Calu3 (cell line): ENCODE results near the gene CPSF6. TPM values are rescaled to one million over a fixed set of nuclear protein-coding genes. Genes with fewer than 3 reads are reported as not detected.
A peak's percentile ranks its signal among the peaks of the same experiment; 100 is the strongest.

Source experiments
- BruUV-seq: library from RNA; stranded (reverse); fragments of 400-500 nt; replicated peaks from 2 replicates; lab custom pipeline; 2021; lab: Mats Ljungman, UMichigan
- CTCF ChIA-PET: fragments of 300-600 bp; sonication (Branson Sonifier 250); formaldehyde crosslinking; loops from one replicate; lab custom pipeline; 2022; ENCODE audit warnings: antibody characterized with exemption; lab: Charles Lee
- DNase-seq: peaks from one replicate; pipeline ENCODE4 v3.0.0; 2022
- H3K27ac Mint-ChIP-seq: one replicate; pipeline ENCODE4 v1.8.0; 2022; ENCODE audit warnings: mixed read lengths; ENCODE audit not compliant: unreplicated experiment
- H3K27me3 Mint-ChIP-seq: one replicate; pipeline ENCODE4 v1.8.0; 2022; ENCODE audit warnings: mixed read lengths; ENCODE audit not compliant: unreplicated experiment
- H3K36me3 Mint-ChIP-seq: one replicate; pipeline ENCODE4 v1.8.0; 2022; ENCODE audit warnings: mild to moderate bottlenecking, moderate library complexity, mixed read lengths; ENCODE audit not compliant: insufficient read depth, unreplicated experiment
- H3K4me1 Mint-ChIP-seq: one replicate; pipeline ENCODE4 v1.8.0; 2022; ENCODE audit warnings: mild to moderate bottlenecking, low read depth, mixed read lengths; ENCODE audit not compliant: unreplicated experiment
- H3K4me3 Mint-ChIP-seq: one replicate; pipeline ENCODE4 v1.8.0; 2022; ENCODE audit warnings: mild to moderate bottlenecking, low read depth, moderate library complexity, mixed read lengths; ENCODE audit not compliant: unreplicated experiment
- H3K9me3 Mint-ChIP-seq: one replicate; pipeline ENCODE4 v1.8.0; 2022; ENCODE audit warnings: low read depth, mixed read lengths; ENCODE audit not compliant: unreplicated experiment
- intact Hi-C: fragments of 100-400 bp; cut with micrococcal nuclease; formaldehyde crosslinking; loops from one replicate; pipeline ENCODE4 v1.10.0; 2022; ENCODE audit not compliant: unreplicated experiment
- total RNA-seq: library from RNA; stranded (reverse); gene quantifications from 2 replicates; pipeline ENCODE4 v1.2.3, GENCODE V29; 2022
- TF ChIP-seq, protein P1 (sequence below): fragments of 200-600 bp; IDR thresholded peaks from one replicate; pipeline ENCODE4 v1.8.0; 2022; ENCODE audit warnings: antibody characterized with exemption; ENCODE audit not compliant: unreplicated experiment

The CPSF6 gene
- total RNA-seq, 1 experiment from 2014 or later, result 136 TPM

GRCh38 chr12:69274861-69275260 is 35.5 kb downstream of the CPSF6 start:
- no TSS peak for BruUV-seq
- Mint-ChIP-seq H3K9me3 (no peaks in the 10 kb centered on the region), H3K27me3 (no peaks in the 10 kb centered on the region), H3K4me3 (no peak overlapping the region), H3K27ac (no peak overlapping the region), H3K4me1 (no peaks in the 10 kb centered on the region), H3K36me3 (peaks cover 17% of the 10 kb centered on the region)
- no peak for DNase-seq
- intact Hi-C loops, result no loop called here
- CTCF ChIA-PET, result no interaction called here
- TF ChIP-seq, protein P1, sequence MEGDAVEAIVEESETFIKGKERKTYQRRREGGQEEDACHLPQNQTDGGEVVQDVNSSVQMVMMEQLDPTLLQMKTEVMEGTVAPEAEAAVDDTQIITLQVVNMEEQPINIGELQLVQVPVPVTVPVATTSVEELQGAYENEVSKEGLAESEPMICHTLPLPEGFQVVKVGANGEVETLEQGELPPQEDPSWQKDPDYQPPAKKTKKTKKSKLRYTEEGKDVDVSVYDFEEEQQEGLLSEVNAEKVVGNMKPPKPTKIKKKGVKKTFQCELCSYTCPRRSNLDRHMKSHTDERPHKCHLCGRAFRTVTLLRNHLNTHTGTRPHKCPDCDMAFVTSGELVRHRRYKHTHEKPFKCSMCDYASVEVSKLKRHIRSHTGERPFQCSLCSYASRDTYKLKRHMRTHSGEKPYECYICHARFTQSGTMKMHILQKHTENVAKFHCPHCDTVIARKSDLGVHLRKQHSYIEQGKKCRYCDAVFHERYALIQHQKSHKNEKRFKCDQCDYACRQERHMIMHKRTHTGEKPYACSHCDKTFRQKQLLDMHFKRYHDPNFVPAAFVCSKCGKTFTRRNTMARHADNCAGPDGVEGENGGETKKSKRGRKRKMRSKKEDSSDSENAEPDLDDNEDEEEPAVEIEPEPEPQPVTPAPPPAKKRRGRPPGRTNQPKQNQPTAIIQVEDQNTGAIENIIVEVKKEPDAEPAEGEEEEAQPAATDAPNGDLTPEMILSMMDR, result no peak

DNA sequence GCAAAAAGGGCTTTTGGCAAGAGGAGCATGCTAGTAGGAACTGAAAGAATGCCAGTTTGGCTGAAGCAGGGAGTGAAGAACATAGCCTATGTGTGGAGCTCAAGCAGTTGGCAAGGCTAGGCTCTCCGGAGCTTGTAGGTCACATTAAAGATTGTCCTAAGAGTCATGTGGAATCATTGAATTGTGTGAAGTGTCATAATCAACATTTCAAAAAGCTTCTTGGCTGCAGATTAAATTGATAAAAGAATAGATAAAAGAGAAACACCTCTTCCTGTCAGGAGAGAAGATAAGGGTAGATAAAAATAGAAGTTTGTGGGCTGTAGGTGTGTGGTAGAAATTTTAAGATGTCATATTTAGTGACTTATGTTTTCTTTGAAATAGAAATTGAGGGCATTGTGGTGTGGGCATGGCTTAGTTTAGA is 36.1 kb downstream of the CPSF6 start:
- Mint-ChIP-seq H3K9me3 (no peaks in the 10 kb centered on the region), H3K27me3 (no peaks in the 10 kb centered on the region), H3K36me3 (peaks cover 12% of the 10 kb centered on the region), H3K4me1 (no peaks in the 10 kb centered on the region), H3K4me3 (no peak overlapping the region), H3K27ac (no peak overlapping the region)
- no peak for DNase-seq
- intact Hi-C loops, result no loop called here
- CTCF ChIA-PET, result no interaction called here
- BruUV-seq, result no TSS peak
- TF ChIP-seq, protein P1, result no peak

DNA sequence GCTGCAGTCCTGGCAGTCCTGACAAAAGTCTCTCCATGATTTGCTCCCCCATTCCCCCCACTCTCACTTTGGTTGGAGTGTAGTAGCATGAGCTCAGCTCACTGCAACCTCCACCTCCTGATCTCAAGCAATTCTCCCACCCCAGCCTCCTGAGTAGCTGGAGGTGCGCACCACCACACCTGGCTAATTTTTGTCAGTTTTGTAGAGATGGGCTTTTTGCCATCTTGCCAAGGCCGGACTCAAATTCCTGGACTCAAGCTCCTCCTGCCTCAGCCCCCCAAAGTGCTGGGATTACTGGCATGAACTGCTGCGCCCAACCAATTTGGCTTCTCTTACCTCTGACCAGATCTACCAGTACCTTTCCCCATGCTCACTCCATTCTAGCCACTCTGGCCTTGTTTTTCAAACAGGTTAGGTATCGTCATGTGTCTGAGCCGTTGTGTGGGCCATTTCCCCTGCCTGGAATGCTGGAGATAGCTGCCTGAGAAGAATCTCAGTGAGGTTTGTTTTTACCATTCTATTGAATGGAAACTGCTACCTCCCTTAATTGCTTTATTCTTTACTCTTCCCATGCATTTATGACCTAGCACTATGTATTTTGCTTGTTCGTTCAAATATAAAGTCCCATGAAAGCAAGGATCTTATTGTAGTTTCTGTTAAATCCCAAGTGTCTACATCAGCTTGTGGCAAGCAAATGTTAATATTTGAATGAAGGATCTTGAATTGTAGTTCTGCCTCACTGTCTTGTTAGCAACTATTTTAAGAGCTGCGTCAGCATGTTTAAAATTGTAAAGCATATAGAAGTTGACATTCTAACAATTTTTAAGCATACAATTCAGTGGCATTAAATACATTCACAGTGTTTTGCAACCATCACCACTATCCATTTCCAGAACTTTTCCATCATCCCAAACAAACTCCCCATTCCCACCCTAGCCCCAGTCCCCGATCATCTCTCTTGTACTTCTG is 39.7 kb downstream of the CPSF6 start:
- no peak overlapping the region for H3K27ac Mint-ChIP-seq
- H3K36me3 Mint-ChIP-seq, result peaks cover 11% of the 10 kb centered on the region
- no TSS peak for BruUV-seq
- H3K27me3 Mint-ChIP-seq, result no peaks in the 10 kb centered on the region
- H3K4me3 Mint-ChIP-seq, result no peak overlapping the region
- no peaks in the 10 kb centered on the region for H3K9me3 Mint-ChIP-seq
- peaks cover 11% of the 10 kb centered on the region for H3K4me1 Mint-ChIP-seq
- TF ChIP-seq, protein P1, result no peak
- CTCF ChIA-PET, result interaction anchor here (1.1 kb wide), 1 partner anchor 124 kb away, joined by 3 read pairs; no protein-coding TSS in a partner anchor
- no peak for DNase-seq
- intact Hi-C loops, result no loop called here

DNA sequence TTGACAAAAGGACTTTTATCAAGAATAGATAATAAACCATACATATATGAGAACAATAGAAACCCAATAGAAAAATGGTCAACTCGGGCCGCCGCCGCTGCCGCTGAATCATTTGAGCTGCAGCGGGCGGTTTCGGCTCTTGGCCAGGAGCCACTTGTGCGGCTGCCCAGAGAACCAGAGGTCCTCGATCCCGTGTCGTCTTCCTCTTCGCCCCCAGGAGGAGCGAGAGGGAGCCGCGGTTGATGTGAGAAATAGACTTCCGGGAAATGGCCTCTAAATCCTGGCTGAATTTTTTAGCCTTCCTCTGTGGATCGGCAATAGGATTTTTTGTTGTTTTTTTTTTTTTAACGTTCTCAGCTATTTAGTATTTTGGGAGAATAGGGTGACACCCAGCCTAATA is 44.8 kb downstream of the CPSF6 start:
- TF ChIP-seq, protein P1, result no peak
- H3K4me3 Mint-ChIP-seq, result peak overlapping the region; percentile 33

More for the DNA sequence above, 44.8 kb downstream of the CPSF6 start:
- CTCF ChIA-PET, result interaction anchor here (0.6 kb wide), 2 partner anchors 18 to 123 kb away, joined by 3 read pairs; no protein-coding TSS in a partner anchor
- no peaks in the 10 kb centered on the region for H3K9me3 Mint-ChIP-seq
- no peaks in the 10 kb centered on the region for H3K27me3 Mint-ChIP-seq
- intact Hi-C loops, result no loop called here
- DNase-seq, result peak; percentile 72
- no TSS peak for BruUV-seq
- peaks cover 4% of the 10 kb centered on the region for H3K36me3 Mint-ChIP-seq
- peak overlapping the region; percentile 62 for H3K27ac Mint-ChIP-seq
- peaks cover 13% of the 10 kb centered on the region for H3K4me1 Mint-ChIP-seq
